ENCODE measurements around the gene MACIR.

DNA sequence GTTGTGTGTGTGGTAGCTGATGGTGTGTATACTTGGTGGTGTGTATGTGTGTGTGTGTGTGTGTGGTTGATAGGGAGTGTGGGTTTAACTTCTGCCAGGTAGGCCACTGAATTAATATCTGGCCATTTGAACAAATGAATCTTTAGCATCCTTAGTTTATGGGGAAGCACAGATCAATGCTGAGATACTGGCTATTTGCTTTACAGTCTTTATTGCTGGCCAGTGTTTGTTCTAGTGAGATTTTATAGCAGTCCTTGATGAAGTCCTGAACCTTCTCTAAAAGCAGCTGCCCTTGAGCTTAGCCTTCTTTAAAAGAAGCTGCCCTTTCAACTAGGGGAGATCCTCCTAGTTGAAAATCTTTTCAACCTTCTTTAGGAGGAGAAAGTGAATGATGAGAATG is 69.3 kb downstream of the MACIR start:
- TF ChIP-seq TCF12 (IDR thresholded peaks at IDR 0.05; ENCODE audit: low read depth), result no peak
- TF ChIP-seq, protein P1, sequence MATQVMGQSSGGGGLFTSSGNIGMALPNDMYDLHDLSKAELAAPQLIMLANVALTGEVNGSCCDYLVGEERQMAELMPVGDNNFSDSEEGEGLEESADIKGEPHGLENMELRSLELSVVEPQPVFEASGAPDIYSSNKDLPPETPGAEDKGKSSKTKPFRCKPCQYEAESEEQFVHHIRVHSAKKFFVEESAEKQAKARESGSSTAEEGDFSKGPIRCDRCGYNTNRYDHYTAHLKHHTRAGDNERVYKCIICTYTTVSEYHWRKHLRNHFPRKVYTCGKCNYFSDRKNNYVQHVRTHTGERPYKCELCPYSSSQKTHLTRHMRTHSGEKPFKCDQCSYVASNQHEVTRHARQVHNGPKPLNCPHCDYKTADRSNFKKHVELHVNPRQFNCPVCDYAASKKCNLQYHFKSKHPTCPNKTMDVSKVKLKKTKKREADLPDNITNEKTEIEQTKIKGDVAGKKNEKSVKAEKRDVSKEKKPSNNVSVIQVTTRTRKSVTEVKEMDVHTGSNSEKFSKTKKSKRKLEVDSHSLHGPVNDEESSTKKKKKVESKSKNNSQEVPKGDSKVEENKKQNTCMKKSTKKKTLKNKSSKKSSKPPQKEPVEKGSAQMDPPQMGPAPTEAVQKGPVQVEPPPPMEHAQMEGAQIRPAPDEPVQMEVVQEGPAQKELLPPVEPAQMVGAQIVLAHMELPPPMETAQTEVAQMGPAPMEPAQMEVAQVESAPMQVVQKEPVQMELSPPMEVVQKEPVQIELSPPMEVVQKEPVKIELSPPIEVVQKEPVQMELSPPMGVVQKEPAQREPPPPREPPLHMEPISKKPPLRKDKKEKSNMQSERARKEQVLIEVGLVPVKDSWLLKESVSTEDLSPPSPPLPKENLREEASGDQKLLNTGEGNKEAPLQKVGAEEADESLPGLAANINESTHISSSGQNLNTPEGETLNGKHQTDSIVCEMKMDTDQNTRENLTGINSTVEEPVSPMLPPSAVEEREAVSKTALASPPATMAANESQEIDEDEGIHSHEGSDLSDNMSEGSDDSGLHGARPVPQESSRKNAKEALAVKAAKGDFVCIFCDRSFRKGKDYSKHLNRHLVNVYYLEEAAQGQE (IDR thresholded peaks at IDR 0.05; ENCODE audit: low read depth), result no peak
- TF ChIP-seq EP300 (IDR thresholded peaks at IDR 0.05; ENCODE audit: borderline replicate concordance), result no peak
- TF ChIP-seq NFIC (IDR thresholded peaks at IDR 0.05), result no peak
- TF ChIP-seq, protein P2, sequence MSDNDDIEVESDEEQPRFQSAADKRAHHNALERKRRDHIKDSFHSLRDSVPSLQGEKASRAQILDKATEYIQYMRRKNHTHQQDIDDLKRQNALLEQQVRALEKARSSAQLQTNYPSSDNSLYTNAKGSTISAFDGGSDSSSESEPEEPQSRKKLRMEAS (IDR thresholded peaks at IDR 0.05), result no peak
- no peak for TF ChIP-seq CEBPB (IDR thresholded peaks at IDR 0.05)
- TF ChIP-seq EGR1 (IDR thresholded peaks at IDR 0.05), result no peak

All from Ishikawa (cell line).